Stimulated activated CD8-positive, alpha-beta memory T cell treated with anti-CD3 and anti-CD28 coated beads, Interleukin-15, amount 100 ng/mL, for 24 hours (primary cell): ENCODE data around the gene MET.
"Not testable (repeated sequence)": the region's sequence is repeated elsewhere in the genome, so short reads cannot be mapped to it uniquely, and the experiment has no call there.

Experiments used
- DNase-seq: peaks from one replicate; pipeline ENCODE4 v3.0.0-alpha.2; 2020; ENCODE audit warnings: low read depth

Gene MET

DNA sequence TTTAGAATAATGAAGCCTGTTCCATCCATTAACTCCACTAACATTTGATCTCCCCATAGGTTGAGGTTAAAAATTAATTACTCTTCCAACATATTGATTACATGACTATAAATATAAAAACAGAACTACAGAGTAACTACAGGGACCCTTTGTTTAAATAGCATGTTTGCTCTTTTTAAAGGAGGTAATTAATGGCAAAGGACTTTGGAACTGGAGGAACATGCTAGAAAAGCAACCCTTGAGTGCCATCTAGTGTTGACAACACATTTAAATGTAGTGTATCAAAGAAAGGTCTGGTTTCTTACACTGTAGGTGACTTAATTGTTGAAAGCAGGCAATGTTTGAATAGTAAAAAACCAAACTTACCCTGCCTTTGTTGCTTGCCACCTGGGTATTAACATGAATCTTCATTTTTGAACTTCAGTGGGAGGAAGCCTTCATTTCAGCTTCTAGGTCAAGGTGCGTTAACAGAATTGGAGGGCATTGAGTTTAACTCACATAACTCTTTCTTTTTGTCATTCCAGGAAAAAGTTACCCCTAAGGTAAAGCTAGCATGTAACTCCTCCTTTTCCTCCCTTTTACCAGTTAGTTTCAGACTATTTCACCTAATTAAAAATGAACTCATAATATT, 137.8 kb downstream of the MET start:
- no peak for DNase-seq

DNA sequence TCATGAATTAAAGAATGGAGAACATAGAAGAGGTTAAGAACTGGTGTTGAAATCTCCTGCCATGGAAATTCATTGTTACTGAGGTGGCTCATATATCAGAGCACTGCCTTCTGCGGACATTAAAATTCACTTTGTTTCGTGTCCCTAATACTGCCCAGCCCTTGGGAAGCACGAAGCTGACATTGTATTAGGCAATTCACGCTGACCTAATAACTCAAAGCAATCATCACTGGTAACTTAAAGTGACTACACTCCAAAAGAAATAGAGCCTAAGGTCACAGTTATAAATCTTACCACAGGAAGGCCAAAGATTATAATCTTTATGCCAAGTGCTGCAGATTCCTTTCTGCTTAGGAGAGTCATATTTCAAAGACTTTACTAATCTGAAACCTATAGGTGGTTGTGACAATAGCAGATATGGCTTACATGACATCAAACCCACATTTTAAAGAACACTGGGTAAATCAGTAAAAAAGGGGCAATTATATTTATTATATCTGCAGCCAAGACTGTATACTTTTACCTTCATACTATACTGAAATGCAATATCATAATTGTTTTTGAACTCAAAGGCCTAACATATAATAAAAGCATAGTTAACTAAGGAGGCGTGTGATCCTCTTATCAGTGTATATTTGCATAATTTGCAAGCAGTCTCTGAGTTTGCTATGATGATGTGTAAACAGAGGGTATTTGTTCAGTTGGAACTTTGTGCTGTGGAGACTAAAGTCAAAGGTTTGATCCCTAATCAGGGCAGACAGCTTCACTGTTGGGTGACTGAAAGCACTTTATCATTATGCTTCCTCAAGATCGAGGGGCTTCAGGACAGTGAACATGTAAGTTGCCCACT, 138.5 kb downstream of the MET start:
- DNase-seq: no peak

DNA sequence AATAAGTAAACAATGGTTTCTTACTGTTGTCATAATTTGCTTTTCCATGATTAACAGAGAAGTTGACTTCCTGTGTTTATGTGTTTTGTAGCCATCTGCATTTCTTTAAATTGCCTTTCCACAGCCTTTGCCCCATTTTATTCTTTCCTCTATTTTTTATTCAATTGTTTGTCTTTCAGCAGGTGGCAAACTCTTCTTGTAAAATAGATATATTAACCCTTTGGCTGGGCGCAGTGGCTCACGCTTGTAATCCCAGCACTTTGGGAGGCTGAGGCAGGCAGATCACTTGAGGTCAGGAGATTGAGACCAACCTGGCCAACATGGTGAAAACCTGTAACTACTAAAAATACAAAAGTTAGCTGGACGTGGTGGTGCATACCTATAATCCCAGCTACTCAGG, 139.8 kb downstream of the MET start:
- DNase-seq: no peak

DNA sequence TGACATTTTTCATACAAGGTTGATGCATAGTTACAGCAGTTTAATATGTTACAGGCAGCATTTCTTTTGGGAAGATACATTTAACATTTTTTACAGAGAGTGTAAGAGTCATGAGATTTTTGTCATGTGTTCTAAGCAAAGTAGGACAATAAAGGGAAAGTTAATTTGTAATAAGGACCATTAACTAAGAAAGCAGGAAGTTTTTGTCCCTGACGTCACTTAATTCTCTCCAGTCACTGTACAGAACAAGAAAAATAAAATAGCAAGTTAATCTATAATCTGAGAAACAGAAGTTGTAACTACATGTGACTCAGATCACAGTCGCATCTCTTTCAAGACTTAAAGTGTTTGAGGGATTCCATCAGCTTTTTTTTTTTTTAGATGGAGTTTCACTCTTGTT, 140.9 kb downstream of the MET start:
- DNase-seq: no peak

DNA sequence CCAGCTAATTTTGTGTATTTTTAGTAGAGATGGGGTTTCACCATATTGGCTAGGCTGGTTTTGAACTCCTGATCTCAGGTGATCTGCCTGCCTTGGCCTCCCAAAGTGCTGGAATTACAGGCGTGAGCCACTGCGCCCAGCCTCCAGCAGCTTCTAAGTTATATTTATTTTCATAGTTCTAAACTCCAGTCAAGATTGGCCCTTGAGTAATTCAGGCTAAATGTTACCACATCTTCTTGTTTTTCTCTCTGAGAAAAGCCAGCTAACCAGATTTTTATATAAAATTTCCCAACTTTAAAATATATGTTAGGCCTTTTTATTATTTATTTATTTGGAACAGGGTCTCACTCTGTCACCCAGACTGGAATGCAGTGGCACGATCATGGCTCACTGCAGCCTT, 141.4 kb downstream of the MET start:
- not testable (repeated sequence) for DNase-seq

DNA sequence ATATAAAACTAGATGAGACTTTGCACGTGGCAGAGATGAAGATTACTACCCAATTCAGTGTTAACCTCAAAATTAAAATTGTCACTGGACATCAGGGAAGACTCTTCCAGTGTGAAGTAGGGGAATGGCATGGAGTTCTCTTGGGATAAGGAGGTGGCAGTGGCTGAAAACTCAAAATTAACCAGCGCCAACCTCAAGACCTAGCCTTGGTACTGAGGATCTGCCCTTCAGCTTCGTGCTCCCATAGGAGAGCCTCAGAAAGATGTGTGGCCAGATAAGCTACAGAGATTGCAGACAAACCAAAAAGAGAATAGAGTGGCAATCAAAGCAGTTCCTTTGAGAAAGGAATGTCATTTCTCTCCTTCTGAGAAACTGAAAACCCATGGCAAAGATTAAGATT, 143.0 kb downstream of the MET start:
- no peak for DNase-seq

DNA sequence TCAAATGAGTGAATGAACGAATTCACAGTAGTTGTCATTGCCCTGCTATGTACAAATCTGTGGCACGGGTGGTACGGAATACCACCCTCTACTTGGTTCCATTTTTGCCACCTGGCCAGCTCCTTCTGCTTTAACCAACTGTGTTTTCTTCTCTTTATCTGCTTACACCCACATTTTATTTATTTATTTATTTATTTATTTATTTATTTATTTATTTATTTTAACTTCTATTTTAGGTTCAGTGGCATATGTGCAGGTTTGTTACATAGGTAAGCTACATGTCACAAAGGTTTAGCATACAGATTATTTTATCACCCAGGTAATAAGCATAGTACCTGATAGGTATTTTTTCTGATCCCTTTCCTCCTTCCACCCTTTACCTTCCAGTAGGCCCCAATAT, 148.2 kb downstream of the MET start:
- DNase-seq: no peak

DNA sequence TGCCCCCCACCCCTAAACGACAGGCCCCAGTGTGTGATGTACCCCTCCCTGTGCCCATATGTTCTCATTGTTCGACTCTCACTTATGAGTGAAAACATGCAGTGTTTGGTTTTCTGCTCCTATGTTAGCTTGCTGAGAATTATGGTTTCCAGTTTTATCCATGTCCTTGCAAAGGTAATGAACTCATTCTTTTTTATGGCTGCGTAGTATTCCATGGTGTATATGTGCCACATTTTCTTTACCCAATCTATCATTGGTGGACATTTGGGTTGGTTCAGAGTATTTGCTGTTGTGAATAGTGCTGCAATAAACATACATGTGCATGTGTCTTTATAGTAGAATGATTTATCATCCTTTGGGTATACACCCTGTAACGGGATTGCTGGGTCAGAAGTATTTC, 149.7 kb downstream of the MET start:
- not testable (repeated sequence) for DNase-seq

DNA sequence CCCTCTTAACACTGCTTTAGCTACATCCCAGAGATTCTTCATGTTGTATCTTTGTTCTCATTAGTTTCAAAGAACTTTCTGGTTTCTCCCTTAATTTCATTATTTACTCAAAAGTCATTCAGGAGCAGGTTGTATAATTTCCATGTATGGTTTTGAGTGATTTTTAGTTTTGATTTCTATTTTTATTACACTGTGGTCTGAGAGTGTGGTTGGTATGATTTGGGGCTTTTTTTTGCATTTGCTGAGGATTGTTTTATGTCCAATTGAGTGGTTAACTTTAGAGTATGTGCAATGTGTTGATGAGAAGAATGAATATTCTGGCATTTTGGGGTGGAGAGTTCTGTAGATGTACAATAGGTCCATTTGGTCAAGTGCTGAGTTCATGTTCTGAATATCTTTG, 152.5 kb downstream of the MET start:
- DNase-seq: no peak

DNA sequence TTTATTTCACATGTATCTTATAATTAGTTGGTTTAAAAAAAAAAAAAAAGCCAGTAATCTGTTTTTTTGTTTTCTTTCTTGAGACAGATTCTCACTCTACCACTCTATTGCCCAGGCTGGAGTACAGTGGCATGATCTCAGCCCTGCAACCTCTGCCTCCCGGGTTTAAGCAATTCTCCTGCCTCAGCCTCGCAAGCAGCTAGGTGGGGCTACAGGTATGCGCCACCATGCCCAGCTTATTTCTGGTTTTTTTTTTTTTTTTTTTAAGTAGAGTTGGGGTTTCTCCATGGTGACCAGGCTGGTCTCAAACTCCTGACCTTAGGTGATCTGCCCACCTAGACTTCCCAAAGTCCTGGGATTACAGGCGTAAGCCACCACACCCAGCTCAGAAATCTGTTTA, 156.3 kb downstream of the MET start:
- DNase-seq: no peak

DNA sequence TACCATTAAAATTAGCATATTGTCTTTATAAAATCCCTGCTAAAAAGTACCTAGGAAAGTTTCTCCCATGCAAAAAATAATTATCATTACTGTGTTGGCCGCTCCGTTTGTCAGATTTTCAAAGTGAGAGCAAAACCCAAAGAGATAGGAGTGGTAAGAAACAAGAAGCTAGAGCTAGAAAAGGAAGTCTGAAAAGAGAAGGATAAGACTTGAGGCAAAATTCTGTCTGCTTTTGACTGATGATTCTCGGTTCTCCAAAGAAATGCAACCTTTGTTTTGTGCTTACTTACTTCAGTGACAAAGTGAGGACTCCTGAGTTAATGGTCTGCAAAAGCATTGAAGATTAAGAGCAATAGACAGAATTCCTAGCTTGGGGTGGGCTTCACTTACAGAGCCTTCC, 157.0 kb downstream of the MET start:
- no peak for DNase-seq

DNA sequence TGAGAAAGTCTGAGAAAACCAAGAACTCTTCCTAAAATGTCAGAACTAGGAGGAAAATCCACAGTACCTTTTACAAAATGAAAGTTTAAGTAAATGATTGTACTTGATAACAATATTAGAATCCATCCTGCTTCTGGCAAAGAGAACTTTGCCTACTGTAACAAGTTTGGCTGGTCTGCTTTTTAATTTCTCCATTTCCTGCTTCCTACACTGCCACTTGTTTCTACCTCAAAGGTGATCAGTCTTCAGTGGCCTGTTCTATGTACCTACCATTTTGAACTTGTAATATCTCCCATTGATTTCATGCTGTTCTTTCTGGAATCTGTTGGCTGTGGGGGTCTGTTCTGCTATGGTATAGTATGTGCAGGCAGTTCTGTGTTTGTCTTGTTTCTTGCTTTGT, 157.5 kb downstream of the MET start:
- no peak for DNase-seq

DNA sequence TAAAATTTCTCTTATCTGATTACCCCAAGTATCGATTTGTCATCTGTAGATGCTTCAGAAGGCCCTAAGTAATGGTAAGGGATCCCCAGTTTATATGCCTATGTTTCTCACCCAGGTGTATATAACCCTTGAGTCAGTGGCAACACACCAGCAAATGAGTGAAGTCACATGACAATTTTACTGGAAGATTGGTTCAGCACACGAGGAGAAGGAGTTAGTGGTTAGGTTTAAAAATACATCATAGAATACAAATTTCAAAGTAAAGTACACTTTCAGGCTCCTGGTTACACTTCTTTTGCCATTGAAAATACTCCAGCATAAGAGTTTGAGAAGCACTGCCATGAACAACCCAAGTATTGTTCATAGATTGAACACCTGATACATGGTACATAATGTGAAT, 160.7 kb downstream of the MET start:
- DNase-seq: no peak

DNA sequence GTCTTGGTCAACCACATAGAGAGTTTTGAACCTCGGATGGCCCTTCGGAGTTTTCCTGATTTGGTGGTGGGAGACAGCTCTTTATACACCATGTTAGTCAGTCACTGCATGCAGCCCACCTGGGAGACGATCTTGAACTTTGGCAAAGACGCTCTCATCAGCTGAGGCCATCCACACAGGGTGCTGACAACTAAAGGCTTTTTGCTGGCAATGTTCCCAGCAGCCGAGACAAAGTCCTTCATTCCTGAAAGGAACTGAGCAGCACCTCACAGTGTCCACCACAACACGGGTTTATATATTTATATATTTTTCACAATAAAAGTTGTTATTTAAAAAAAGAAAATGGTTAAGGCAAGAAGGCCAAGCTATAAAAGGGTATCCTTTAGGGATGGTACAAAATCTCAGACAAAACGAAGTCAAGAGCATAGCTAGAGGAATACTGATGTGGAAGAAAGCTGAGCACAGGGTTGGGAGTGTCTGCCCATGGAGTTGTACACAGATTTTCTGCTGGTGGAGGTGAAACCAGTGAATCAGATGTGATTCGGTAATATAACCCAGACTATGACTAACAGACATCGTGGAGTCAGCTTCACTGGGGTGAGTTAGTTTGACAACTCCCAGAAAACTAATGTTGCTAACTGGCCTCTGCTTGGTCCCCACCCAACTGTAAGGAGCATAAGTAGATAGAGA, 163.0 kb downstream of the MET start:
- no peak for DNase-seq

DNA sequence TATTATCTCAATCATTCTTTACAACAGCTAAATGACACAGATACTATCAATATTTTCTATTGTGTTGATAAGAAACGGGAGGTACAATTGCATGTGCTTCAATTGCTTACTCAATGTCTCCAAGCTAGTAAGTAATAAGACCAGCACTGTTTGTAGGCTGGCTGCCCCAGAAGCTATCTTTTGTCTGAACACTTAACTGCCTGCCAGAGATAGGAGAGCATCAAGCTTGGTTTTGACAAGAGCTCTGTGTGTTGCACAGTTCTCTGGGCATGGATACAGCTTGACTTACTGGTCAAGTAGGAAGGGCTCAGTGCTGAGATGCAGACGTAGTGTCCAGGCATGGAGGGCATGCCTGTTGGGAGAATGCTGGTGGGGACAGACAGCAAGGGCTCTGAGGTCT, 164.1 kb downstream of the MET start:
- no peak for DNase-seq

DNA sequence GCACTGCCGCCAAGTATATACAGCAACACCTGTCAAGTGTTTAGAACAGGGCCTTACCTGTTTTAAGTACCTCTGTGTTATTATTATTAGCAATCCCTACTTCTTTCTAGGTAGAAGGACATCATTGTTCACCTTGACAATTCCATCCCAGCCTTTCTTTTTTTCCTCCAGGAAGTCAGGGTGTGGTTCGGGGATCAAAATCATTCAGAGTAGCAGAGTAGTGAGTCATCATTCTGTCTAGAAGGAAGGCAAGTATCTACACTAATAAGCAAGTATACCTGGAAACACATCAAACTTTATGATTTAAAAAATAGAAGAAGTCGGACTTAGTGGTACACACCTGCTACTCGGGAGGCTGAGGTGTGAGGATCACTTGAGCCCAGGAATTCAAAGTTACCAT, 164.9 kb downstream of the MET start:
- no peak for DNase-seq

DNA sequence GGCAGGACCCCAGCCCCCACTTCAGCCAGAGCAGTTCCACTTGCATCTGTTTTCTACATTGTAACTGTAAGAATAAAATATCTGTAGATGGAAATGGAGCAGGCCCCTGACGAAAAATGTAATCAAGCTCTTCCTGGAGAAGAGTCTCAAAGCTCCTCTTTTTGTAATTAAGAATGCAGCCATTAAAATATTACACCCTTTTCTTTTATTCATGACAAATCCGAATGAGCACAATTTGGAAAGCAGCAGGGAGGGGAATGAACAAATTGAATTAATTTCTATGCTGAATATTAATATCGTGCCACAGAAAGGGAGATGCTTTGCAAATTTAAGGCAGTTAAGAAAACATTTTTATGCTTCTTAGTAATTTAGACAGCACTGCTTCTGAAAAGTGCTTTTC, 165.6 kb downstream of the MET start:
- DNase-seq: no peak

DNA sequence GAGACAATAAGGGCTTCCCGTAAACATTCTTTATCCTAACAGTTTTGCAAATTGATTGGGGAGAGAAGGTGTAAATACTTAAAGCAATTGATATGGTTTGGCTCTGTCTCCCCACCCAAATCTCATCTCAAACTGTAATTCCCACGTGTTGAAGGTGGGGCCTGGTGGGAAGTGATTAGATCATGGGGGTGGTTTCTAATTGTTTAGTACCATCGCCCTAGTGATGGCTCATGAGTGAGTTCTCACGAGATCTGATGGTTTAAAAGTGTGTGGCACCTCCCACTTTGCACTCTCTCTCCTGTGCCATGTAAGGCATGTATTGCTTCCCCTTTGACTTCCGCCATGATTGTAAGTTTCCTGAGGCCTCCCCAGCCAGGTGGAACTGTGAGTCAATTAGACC, 168.3 kb downstream of the MET start:
- DNase-seq: no peak

DNA sequence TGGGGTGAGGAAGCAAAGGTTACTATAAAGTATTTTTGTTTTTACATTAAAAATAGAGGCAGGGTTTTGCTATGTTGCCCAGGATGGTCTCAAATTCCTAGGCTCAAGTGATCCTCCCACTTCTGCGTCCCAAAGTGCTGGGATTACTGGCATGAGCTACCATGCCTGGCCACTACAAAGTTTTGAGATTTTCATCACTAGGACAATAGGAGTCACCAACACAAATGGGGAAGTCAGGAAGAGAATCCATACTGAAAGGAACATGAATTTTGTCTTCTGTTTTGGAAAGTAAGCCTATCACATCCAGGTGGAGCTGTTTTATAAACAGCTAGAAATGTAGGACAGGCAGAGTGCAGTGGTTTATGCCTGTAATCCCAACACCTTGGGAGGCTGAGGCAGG, 170.4 kb downstream of the MET start:
- DNase-seq: no peak

DNA sequence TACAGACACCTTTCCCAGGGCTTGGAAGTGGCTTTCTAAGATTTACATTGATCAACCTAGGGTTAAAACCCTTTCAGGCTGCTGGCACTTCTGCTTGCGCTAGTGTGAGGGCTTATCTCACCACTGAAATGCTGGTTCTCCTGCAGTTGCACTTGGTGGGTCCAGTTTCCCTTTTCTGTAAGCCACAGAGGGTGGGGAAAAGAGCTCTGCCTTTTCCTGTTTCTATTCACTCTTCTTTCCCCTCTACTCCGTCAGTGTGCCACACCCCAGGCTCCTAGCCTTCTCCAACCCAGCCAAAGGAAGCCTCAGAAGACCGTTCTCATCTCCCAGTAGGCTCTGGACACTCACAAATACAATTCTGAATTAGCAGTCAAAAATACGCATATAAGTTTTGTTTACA, 171.4 kb downstream of the MET start:
- DNase-seq: no peak
